ENCODE data around the gene CELA3B. TPM values are rescaled to one million over a fixed set of nuclear protein-coding genes. Genes with fewer than 3 reads are reported as not detected.

Gene CELA3B
- total and polyA plus RNA-seq, 2 of the 13 experiments (the other 11 are each of a cell fraction or from before 2014, with no cell fraction given), result 0.34 TPM; not detected in 1

DNA sequence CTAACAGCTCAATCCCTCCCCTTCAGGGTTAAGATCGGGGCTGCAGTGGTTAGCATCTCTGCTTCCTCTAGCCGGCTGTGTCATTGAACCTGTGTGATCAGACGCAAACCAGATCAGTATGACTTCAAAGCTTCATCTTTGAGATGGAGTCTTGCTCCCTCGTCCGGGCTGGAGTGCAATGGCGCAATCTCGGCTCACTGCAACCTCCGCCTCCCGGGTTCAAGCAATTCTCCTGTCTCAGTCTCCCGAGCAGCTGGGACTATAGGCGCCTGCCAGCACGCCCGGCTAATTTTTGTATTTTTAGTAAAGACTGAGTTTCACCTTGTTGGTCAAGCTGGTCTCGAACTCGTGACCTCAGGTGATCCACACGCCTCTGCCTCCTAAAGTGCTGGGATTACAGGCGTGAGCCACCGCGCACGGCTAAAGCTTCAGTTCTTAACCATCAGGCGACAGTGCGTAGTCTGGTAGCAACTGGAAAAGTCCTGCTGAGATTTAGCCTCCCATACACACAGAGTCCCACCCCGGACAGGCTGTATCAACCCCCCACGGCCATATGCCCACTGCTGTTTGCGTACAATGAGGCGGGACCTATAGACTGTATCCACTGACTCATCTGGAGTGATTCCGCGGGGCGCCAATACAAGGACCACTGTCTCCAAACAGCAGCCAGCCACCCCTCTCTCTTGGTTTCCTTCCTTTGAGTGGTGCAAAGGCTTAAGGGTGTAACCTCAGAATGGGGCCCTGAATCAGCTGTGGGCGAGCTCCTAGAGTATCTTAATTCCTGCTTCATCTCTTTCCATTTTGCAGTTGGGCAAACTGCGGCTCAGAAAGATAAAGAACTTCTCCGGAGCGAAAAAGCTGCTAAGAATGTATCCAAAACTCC, 47.9 kb downstream of the CELA3B start (continued):
- TF ChIP-seq ZBTB40 (IDR thresholded peaks at IDR 0.05), result no peak
- TF ChIP-seq ZBTB40 (CRISPR knock-in tag; IDR thresholded peaks at IDR 0.05), result no peak; the same call in 1 of the 2 replicates
- TF ChIP-seq GMEB2 (CRISPR knock-in tag; IDR thresholded peaks at IDR 0.05; ENCODE audit: low read depth), result no peak
- no peak for TF ChIP-seq RAD51 (IDR thresholded peaks at IDR 0.05; ENCODE audit: borderline replicate concordance)
- no peak for TF ChIP-seq CBX5 (CRISPR knock-in tag; IDR thresholded peaks at IDR 0.05; ENCODE audit: borderline replicate concordance)
- no peak for TF ChIP-seq ZSCAN12 (CRISPR knock-in tag; IDR thresholded peaks at IDR 0.05)
- no peak for TF ChIP-seq PHF8 (CRISPR knock-in tag; IDR thresholded peaks at IDR 0.05)
- no peak for TF ChIP-seq ZNF430 (CRISPR knock-in tag; IDR thresholded peaks at IDR 0.05)
- TF ChIP-seq ZNF510 (CRISPR knock-in tag; IDR thresholded peaks at IDR 0.05; ENCODE audit: low read depth), result no peak
- no peak for TF ChIP-seq ZNF484 (CRISPR knock-in tag; IDR thresholded peaks at IDR 0.05; ENCODE audit: borderline replicate concordance, low read depth)
- no peak for TF ChIP-seq ZNF414 (CRISPR knock-in tag; IDR thresholded peaks at IDR 0.05)
- TF ChIP-seq ZNF138 (CRISPR knock-in tag; IDR thresholded peaks at IDR 0.05; ENCODE audit: low read depth), result peak; percentile 49; the same call in 1 of the 2 replicates
- TF ChIP-seq ETV6 (CRISPR knock-in tag; conservative IDR thresholded peaks at IDR 0.05), result no peak
- TF ChIP-seq ZBTB14 (CRISPR knock-in tag; IDR thresholded peaks at IDR 0.05), result no peak
- TF ChIP-seq KMT2A (CRISPR knock-in tag; IDR thresholded peaks at IDR 0.05), result no peak
- TF ChIP-seq ZNF10 (CRISPR knock-in tag; IDR thresholded peaks at IDR 0.05; ENCODE audit: borderline replicate concordance, low read depth), result no peak
- no peak for TF ChIP-seq ZNF121 (CRISPR knock-in tag; IDR thresholded peaks at IDR 0.05)

Data from HepG2 (cell line).